ENCODE results near the gene ESR1. TPM values are rescaled to one million over a fixed set of nuclear protein-coding genes. Genes with fewer than 3 reads are reported as not detected.
"Not testable (repeated sequence)": the region's sequence is repeated elsewhere in the genome, so short reads cannot be mapped to it uniquely, and the experiment has no call there.

ESR1 gene
- total RNA-seq, 1 experiment from 2014 or later: 0.03 TPM

DNA sequence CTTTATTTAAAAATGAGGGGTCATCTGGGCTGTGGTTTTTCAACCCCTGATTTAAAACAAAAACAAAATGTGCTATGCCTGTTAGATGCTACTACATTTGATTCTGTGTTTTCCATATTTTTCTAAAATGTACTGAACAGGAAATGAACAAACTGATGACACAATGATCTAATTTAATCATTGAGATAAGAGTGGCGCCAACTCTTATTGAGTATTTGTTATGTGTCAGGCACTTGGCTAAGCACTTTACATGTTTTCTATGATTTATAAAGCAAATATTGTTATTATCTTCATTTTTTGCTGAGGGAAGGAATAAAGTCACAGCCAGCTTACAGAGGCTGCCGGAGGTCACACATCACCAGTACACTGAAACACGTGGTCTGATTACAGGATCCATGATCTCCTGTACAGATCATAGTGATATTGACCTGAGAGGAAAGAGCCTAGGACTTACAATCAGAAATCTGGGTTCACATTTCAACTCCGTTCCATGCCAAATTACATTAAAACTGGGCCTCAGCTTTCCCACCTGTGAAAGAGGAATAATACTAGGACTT, 166.7 kb downstream of the ESR1 start:
- DNase-seq (ENCODE audit: low read depth): no peak

DNA sequence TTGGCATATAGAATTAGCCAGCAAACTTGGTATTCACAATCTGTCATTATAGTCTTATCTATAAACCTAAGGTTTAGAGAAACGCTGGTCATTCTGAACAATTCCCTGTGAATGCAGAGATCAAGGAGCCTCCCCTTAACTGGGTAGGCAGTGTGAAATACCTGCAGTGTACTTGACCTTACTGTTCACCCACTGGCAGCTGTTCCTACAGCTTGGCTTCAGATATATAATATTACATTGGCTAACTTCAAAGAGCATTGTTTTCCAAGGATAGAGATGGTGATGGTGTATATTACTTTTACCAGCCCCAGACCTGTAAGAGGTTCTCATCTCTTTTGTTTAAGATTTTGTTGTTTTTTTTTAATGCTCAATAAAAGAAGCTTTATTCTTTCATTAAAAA, 168.3 kb downstream of the ESR1 start:
- no peak for DNase-seq (ENCODE audit: low read depth)

DNA sequence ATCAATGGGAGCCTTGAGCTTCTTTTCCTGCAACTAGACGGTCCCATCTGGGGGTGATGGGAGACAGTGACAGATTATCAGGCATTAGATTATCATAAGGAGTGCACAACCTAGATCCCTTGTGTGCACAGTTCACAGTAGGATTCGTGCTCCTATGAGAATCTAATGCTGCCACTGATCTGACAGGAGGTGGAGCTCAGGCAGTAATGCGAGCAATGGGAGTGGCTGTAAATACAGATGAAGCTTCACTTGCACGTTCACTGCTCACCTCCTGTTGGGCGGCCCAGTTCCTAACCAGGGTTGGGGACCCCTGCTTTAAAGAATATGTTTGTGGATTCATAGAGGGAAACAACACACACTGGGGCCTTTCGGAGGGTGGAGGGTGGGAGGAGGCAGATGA, 180.7 kb downstream of the ESR1 start:
- DNase-seq (ENCODE audit: low read depth): not testable (repeated sequence)

DNA sequence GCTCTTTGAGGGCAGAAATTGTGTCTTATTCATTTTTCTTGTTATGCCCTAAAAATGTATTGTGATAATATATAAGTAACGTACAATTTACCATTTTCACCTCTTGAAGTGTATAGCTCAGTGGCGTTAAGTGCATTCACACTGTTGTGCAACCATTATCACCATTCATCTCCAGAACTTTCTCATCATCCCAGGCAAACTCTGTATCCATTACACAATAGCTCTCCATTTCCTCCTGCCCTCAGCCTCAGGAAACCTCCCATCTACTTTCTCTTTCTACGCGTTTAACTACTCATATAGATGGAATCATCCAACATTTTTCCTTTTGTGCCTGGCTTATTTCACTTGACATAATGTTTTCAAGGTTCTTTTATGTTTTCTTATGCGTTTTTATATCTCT, 184.6 kb downstream of the ESR1 start:
- no peak for DNase-seq (ENCODE audit: low read depth)

DNA sequence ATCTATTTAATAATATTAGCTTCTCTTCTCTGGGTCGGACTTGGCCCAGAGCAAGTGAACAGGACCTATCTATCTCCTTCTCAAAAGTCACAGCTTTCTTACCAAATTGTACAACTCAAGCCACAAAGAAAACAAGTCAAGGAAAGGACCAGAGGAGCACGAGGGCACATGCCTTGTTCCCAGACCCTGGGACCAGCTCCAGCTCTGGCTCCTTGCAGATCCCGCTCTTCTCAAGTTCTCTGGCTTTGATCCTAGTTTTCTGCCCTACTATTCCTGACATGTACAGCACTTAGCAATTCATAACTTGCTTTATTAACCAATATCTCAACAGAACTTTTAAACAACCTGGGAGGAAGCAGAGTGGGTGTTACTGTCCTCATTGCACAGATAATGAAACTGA, 185.9 kb downstream of the ESR1 start:
- no peak for DNase-seq (ENCODE audit: low read depth)

DNA sequence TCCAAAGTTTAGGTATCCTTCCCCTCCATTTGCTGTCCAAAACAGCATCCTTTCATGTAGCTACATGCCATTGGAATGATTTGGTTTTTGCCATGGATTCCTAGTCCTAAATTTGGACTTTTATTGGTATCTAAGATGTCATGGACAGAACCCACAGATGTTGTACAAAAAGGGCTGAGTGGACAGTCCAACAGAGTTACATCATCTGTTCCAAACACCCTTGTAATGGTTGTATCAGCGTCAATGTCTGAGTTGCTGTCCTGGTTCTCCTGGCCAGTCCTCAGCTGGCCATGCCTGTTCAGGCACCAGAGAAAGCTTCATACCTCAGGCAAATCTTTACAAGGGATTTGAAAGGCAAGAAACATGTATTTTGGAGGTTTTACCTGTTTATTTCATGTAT, 191.3 kb downstream of the ESR1 start:
- no peak for DNase-seq (ENCODE audit: low read depth)

DNA sequence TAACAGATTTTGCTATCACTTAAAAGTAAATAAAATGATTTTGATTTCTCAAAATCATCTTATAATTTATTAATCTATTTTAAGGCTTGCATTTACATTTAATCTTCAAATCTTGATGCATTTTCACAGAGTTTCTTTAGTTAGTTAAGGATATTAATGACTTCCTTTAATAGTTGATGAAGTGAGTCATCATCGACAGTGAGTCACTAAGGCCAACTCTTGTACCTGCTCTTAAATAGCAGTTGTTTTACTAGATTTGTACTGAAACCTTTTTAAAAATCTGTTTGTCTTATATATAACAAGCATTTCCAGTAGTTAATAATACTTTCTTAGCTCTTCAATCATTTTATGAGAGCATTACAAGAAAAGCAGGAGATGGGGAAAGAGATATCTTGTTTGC, 191.7 kb downstream of the ESR1 start:
- DNase-seq (ENCODE audit: low read depth): no peak

DNA sequence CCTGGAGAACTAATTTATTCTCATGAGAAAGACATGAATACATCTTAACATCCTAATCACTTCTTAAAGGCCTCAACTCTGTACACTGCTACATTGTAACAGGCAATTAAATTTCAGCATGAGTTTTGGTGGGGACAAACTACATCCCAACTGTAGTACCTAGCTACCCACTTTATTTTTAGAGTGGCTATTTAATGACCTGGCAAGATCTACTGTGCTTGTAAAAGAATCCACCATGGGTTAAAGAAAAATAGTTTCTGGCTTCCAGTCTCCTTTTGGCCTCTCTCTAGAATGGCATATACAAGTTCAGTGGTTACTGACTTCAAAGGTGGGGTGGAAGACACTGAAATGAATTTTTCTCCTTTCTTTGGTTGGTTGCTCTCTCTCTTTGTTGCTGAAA, 193.9 kb downstream of the ESR1 start:
- DNase-seq (ENCODE audit: low read depth): no peak

DNA sequence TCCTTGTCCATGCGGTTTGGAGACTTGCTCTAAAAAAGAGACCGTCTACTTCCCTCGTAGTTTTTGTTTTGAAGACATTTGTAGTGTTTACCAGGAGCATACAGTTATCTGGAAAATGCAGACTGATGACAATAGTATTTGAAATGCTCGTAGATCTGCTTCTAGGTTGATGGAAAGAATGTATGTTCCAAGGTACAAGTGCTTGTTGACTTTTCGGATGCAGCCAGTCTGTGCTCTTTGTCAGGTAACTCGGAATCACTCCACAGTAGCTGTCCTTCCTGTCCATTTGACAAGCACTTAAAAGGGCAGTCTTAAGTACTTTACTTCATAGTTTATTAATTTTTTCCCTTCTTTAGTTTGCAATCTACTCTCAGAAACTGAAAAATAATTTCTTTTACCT, 194.8 kb downstream of the ESR1 start:
- DNase-seq (ENCODE audit: low read depth): no peak

DNA sequence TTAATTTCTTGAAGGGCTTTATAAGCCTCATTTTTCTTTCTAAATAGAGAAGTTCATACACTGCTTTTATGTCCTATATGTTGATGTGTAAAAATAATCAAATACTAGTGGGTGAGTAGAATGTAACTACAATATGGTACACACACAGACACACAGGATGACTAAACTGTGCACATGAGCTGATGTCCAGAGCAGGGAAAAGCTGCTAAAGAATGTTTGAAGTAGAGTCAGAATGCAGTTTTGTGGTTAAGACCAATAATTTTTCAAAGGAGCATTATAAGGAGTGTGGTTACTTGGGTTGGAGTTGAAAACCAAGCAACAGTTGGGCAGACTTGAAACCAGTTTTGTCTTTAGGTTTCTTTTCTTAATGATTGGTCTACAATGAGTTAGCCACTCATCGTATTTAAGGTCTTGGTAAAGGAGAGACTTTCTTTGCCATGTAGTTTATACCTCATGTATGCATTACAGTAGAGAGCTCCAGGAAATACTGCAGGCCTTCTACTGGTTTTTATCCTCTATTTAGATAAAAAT, 196.6 kb downstream of the ESR1 start:
- DNase-seq (ENCODE audit: low read depth): peak; percentile 61

DNA sequence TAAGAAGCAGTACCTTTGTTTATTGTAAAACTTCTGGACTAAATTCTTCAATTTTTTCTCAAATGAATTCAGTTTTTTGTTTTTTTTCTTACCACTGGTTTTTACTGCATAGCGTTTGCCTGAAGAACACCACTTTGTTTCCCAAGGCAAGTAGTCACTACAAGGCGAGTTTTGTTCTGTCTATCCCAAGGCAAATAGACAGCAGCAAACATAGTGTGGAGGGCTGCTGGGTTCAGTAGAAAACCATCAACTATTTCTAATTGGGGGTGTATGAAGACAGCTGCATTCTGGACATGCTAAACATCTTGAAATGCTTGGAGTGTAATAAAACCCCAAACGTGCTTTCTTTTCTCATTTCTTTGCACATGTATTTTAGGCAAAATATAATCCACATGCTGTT, 197.4 kb downstream of the ESR1 start:
- no peak for DNase-seq (ENCODE audit: low read depth)

DNA sequence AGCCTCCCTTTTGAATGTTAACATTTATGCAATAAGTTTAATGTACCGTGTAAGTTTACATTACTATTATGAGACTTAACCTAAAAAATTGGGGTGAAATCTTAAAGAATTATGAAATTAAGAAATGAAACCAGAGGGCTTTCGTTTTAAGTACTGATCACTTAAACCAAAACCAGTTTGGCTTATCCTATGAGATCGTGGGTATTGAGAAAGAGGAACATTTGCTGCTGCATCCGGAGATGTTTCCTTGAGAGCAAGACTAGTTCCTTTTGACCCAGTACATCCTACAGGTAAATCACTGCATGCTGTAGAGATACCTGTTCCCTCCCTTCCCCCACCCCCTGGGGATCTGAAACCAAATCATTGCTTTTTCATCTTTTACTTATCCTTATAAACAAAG, 201.3 kb downstream of the ESR1 start:
- DNase-seq (ENCODE audit: low read depth): no peak

DNA sequence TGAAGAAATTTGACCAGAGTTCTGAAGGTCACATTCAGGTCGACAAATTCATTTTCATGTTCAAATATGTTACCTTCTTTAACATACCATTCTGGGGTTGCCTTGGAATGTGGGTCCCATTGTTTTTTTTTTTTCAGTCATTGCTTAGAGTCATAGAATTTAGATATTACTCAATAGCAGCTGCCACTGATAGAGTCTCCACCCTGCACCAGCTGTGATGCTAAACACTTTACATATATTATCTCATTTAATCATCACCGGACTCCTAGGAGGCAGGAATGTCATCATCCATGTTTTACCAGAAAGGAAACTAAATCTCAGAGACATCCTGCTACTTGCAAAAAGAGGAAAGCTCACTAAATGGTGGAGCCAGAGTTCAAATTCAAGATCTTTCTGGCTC, 204.7 kb downstream of the ESR1 start:
- DNase-seq (ENCODE audit: low read depth): no peak

DNA sequence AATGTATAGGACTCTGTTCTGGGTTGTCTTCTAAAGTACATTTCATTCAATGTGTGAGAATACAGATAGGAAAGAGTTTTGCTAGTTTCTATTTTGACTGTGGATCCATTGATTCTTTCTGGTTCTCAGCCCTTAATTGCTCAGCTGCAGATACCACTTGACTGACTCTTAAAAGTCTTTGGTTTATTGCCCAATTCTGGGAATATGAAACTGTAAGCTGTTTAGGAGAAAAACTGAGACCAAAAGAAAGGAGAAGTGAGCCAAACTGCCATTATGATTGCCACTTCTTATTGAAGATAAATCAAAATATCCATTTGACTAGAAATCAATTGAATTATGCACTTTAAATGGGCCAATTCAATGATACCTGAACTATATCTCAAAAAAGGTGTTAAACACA, 211.4 kb downstream of the ESR1 start:
- DNase-seq (ENCODE audit: low read depth): no peak

DNA sequence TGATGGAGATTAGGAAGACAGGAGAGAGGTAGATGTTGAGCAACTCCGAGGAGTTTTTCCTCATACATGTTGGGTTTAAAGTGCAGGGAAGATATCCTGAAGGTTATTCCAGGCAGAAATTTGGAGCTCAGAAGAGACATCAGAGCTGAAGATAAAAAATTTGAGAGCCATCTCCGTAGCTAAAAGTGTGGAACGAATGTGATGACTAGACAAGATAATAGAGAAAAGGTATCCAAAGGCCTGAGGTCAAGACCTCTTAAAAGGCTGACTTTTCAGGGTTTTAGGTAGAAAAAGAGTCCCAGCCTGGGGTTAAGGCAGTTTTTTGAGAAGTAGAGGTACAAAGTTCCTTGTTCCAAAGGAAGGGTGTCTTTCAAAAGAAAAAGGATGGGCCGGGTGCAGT, 214.8 kb downstream of the ESR1 start:
- no peak for DNase-seq (ENCODE audit: low read depth)

DNA sequence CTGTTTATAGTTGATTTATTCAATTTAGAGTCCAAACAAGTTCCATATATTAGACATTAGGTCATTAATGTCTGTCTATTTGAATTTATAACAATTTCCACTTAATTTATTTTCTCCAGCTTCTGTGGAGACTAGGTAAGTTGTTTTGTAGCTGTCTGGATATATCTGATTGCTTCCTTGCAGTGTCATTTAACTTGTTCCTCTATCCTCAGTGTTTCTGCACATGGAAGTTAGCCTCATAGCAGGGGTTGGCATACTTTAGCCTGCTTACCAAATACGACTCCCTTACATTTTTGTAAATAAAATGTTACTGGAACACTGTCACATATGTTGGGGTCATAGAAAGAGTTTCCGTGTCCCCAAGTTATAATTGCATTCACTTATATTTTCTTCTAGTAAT, 216.1 kb downstream of the ESR1 start:
- no peak for DNase-seq (ENCODE audit: low read depth)

DNA sequence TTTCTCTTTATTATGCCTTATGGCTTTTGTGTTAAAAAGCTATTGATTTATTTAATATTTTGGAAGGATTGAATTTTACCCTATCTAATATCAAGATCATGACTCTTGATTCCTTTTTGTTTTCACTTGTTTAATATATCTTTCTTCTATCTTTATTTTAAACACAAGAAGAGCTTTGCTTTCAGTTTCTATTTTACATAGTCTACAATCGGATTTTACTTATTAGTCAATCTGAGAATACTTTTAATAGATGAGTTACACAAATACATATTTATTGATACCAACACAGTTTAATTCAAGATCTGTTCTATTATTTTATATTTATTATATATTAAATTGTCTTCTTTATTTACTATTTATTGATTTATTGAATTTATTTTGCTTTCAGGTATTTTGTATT, 218.8 kb downstream of the ESR1 start:
- no peak for DNase-seq (ENCODE audit: low read depth)

DNA sequence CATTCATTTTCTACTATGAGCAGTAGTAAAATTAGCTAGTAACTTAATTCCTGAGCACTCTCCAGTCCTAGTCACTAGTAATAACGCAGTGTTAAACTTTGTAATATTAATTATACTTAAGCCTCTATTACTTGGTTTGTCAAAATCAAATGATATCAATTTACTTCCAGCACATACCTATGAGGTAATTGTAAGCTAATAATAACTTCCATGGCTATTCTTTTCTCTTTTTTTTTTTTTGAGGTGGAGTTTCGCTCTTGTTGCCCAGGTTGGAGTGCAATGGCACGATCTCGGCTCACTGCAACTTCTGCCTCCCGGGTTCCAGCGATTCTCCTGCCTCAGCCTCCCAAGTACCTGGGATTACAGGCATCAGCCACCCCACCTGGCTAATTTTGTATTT, 219.3 kb downstream of the ESR1 start:
- DNase-seq (ENCODE audit: low read depth): not testable (repeated sequence)

DNA sequence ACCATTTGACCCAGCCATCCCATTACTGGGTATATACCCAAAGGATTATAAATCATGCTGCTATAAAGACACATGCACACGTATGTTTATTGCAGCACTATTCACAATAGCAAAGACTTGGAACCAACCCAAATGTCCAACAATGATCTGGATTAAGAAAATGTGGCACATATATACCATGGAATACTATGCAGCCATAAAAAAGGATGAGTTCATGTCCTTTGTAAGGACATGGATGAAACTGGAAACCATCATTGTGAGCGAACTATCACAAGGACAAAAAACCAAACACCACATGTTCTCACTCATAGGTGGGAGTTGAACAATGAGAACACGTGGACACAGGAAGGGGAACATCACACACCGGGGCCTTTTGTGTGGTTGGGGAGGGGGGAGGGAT, 226.3 kb downstream of the ESR1 start:
- not testable (repeated sequence) for DNase-seq (ENCODE audit: low read depth)

DNA sequence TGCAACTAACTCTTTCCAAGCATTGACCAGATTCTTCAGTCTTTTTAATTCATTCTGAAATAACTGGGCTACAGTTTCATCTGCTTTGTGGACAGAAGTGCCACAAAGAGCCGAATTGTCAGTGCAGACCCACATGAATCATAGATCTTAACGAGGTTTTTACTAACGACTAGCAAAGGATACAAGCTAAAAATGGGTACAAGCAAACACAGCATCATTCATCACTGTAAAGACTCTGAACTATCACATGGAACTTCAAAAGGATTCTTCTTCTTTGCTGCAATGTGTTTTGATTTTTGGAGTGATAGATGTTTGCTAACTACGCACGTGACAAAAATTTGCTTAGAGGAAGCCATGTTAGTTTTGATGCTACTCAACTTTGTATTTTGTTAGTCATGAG, 227.1 kb downstream of the ESR1 start:
- DNase-seq (ENCODE audit: low read depth): no peak

DNA sequence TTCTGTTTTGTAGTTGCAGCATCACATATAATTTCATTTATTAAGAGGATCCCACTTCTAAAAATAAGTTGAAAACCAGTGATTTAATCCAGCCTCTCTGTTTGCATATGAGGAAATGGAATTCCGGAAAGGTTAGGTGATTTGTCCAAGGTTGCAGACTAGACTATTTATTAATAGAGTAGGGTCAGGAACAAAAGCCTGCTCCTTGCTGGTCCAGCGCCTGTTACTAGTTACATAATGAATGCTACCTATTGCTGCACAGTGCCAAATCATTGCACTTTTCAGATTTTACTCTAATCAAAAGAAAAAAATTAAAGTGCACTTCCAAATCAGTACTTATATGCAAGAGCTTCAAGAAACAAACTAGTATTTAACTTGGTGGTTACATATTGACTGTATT, 238.6 kb downstream of the ESR1 start:
- no peak for DNase-seq (ENCODE audit: low read depth)

DNA sequence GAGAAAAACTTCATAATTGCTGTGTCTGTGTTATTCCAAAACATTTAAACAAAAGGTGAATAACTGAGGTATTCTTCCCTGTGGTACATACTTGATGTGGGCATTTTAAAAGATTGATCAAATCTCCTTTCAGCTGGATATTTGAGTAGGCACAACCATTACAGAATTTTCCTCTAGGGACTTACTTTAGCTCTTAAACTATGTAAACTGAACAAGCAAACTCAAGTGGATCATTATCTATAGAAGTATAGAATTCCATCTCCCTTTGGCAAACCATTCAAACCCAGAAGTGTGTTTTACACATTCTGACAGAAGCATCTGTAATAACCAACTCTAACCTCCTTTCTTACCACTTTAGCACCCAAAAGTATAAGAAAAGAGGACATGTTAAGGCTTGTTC, 241.4 kb downstream of the ESR1 start:
- DNase-seq (ENCODE audit: low read depth): no peak

DNA sequence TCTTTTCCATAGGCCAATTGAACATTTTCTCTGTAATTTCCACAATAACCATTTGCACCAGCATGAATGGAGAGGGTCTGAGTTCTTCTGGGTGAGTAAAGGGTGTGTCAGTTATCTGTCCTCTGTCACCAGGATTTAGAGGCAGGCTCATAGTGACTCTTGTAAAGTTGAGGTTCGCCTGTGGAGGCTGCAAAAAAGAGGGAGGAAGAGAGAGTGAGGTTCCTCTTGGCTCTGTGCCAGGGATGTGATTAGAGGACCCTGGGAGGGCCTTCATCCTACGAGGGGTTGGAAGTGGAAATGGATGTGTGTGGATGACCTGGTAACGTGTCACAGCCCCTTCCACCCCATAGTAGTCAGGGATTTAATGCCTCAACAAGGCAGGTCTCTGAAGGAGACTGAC, 242.0 kb downstream of the ESR1 start:
- DNase-seq (ENCODE audit: low read depth): no peak

Measured in HT1080 (cell line).